Measurements from ENCODE around the gene TEX14. TPM values are rescaled to one million over a fixed set of nuclear protein-coding genes. Genes with fewer than 3 reads are reported as not detected.
A peak's percentile ranks its signal among the peaks of the same experiment; 100 is the strongest.
"Not testable (repeated sequence)": the region's sequence is repeated elsewhere in the genome, so short reads cannot be mapped to it uniquely, and the experiment has no call there.

TEX14 gene
- polyA plus RNA-seq, 1 donor (not counting 4 experiments of a cell fraction or from before 2014, with no cell fraction given): 0.16 TPM

DNA sequence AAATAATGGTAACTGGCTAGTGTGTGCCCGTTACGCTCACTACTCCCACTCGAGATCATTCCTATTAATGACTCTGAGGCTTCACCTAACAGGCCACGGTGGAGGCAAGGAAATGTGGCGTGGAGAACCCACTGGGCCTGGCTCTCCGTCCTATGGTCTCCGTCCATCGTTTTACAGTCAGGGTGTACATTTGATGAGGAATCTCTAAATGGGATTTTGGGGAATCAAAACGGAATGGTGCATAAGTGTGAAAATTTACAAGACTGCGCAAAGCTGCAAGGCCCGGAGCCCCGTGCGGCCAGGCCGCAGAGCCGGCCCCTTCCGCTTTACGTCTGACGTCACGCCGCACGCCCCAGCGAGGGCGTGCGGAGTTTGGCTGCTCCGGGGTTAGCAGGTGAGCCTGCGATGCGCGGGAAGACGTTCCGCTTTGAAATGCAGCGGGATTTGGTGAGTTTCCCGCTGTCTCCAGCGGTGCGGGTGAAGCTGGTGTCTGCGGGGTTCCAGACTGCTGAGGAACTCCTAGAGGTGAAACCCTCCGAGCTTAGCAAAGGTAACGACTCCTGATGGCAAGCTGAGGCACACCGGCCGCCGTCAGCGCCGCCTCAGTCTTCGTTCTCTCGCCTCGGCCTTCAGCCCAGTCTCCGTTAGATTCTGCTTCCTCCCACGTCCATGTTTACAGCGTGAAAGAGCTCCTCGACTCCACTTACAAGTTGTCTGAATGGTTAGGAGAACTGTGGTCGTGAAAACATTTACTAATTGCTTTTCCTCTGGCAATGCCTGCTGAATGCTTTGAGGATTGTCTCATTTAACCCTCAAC is 602 bp upstream of the TEX14 start, which contains the start of gene RAD51C:
TSS of gene RAD51C (plus strand) at position 364 of the 817 bp plus-strand sequence. CDS start at position 406, 42 bp downstream.
- H3K27ac ChIP-seq (ENCODE audit: control insufficient read depth, insufficient read depth, low read length): peak within 1 kb of the TSS; percentile 77
- dilution Hi-C loops (cut with MboI; ENCODE audit: extremely low pct_ligation_motif_present, low sequenced_read_pairs): no loop called here
- DNase-seq (ENCODE audit: low read depth, low spot score) (no peak), FAIRE-seq (peak; percentile 67)
- H4K20me1 ChIP-seq (ENCODE audit: control insufficient read depth, extremely low read depth, insufficient read depth, low read length): no peaks in the 10 kb centered on the region
- H3K9ac ChIP-seq (ENCODE audit: control insufficient read depth, extremely low read depth, insufficient read depth, low read length): peak within 1 kb of the TSS; percentile 74
- H3K9me3 ChIP-seq (ENCODE audit: control insufficient read depth, low read depth, low read length): no peaks in the 10 kb centered on the region
- peaks cover 17% of the 10 kb centered on the region for H3K79me2 ChIP-seq (ENCODE audit: control insufficient read depth, insufficient read depth, low read length)
- peak within 1 kb of the TSS; percentile 77 for H2AFZ ChIP-seq (ENCODE audit: control insufficient read depth, low read length)
- H3K27me3 ChIP-seq (ENCODE audit: control insufficient read depth, extremely low read depth, insufficient read depth, low read length): no peaks in the 10 kb centered on the region
- TF ChIP-seq EZH2 (IDR thresholded peaks at IDR 0.05; ENCODE audit: low read length): no peak
- TF ChIP-seq CTCF (optimal IDR thresholded peaks at IDR 0.05 in 1 of 3, IDR thresholded peaks at IDR 0.05 in 1 of 3, conservative IDR thresholded peaks at IDR 0.05 in 1 of 3; ENCODE audit: extremely low read depth in 1 of 3, insufficient read depth in 2 of 3, low read length in 3 of 3): no peak
- no peaks in the 10 kb centered on the region for H3K9me1 ChIP-seq (ENCODE audit: control insufficient read depth, extremely low read depth, insufficient read depth, low read length)
- peak within 1 kb of the TSS; percentile 48 to 89 (median 84) for H3K4me3 ChIP-seq (ENCODE audit: control insufficient read depth in 2 of 3, extremely low read depth in 1 of 3, insufficient read depth in 2 of 3, low read depth in 1 of 3, low read length in 3 of 3)
- H3K4me1 ChIP-seq (ENCODE audit: control insufficient read depth, extremely low read depth, insufficient read depth, low read length): peaks cover 17% of the 10 kb centered on the region
- H3K4me2 ChIP-seq (ENCODE audit: control insufficient read depth, extremely low read depth, insufficient read depth, low read depth, low read length): peak within 1 kb of the TSS; percentile 94
- peaks cover 0 to 7% of the 10 kb centered on the region in 2 experiments for H3K36me3 ChIP-seq (ENCODE audit: control insufficient read depth in 2 of 2, extremely low read depth in 1 of 2, insufficient read depth in 2 of 2, low read length in 2 of 2)

GRCh38 chr17:58690033-58690432 is 1.8 kb downstream of the TEX14 start:
- H3K4me1 ChIP-seq (ENCODE audit: control insufficient read depth, extremely low read depth, insufficient read depth, low read length): peaks cover 17% of the 10 kb centered on the region
- DNase-seq (ENCODE audit: low read depth, low spot score); H3K9ac ChIP-seq (ENCODE audit: control insufficient read depth, extremely low read depth, insufficient read depth, low read length); H3K36me3 ChIP-seq (ENCODE audit: control insufficient read depth in 2 of 2, extremely low read depth in 1 of 2, insufficient read depth in 2 of 2, low read length in 2 of 2); H3K27ac ChIP-seq (ENCODE audit: control insufficient read depth, insufficient read depth, low read length); H4K20me1 ChIP-seq (ENCODE audit: control insufficient read depth, extremely low read depth, insufficient read depth, low read length); FAIRE-seq; dilution Hi-C loops (cut with MboI; ENCODE audit: extremely low pct_ligation_motif_present, low sequenced_read_pairs); H2AFZ ChIP-seq (ENCODE audit: control insufficient read depth, low read length); H3K4me2 ChIP-seq (ENCODE audit: control insufficient read depth, extremely low read depth, insufficient read depth, low read depth, low read length); H3K9me1 ChIP-seq (ENCODE audit: control insufficient read depth, extremely low read depth, insufficient read depth, low read length); H3K9me3 ChIP-seq (ENCODE audit: control insufficient read depth, low read depth, low read length); H3K4me3 ChIP-seq (ENCODE audit: control insufficient read depth in 2 of 3, extremely low read depth in 1 of 3, insufficient read depth in 2 of 3, low read depth in 1 of 3, low read length in 3 of 3); H3K27me3 ChIP-seq (ENCODE audit: control insufficient read depth, extremely low read depth, insufficient read depth, low read length): not testable (repeated sequence)
- H3K79me2 ChIP-seq (ENCODE audit: control insufficient read depth, insufficient read depth, low read length): peaks cover 17% of the 10 kb centered on the region

Measured in keratinocyte (primary cell).